ENCODE measurements around the gene CHST10.

CHST10 gene

GRCh38 chr2:100446696-100447095 lies 29.2 kb upstream of the CHST10 start:
- H3K4me3 ChIP-seq (ENCODE audit: low read depth, low read length) = no peak overlapping the region
- DNase-seq (ENCODE audit: low read depth) = no peak
- no peak for TF ChIP-seq MYC (IDR thresholded peaks at IDR 0.05; ENCODE audit: low read depth, low read length)
- TF ChIP-seq, protein P1, sequence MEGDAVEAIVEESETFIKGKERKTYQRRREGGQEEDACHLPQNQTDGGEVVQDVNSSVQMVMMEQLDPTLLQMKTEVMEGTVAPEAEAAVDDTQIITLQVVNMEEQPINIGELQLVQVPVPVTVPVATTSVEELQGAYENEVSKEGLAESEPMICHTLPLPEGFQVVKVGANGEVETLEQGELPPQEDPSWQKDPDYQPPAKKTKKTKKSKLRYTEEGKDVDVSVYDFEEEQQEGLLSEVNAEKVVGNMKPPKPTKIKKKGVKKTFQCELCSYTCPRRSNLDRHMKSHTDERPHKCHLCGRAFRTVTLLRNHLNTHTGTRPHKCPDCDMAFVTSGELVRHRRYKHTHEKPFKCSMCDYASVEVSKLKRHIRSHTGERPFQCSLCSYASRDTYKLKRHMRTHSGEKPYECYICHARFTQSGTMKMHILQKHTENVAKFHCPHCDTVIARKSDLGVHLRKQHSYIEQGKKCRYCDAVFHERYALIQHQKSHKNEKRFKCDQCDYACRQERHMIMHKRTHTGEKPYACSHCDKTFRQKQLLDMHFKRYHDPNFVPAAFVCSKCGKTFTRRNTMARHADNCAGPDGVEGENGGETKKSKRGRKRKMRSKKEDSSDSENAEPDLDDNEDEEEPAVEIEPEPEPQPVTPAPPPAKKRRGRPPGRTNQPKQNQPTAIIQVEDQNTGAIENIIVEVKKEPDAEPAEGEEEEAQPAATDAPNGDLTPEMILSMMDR (IDR thresholded peaks at IDR 0.05; ENCODE audit: low read depth, low read length) = no peak
- TF ChIP-seq MAX (IDR thresholded peaks at IDR 0.05; ENCODE audit: low read depth, low read length) = no peak
- no peak for TF ChIP-seq POLR2A (IDR thresholded peaks at IDR 0.05; ENCODE audit: extremely low read depth, insufficient read length)

- no peak for DNase-seq (ENCODE audit: low read depth)
- H3K4me3 ChIP-seq (ENCODE audit: low read depth, low read length) = no peak overlapping the region
- TF ChIP-seq POLR2A (IDR thresholded peaks at IDR 0.05; ENCODE audit: extremely low read depth, insufficient read length) = no peak
Observed at GRCh38 chr2:100437751-100438150, 20.3 kb upstream of the CHST10 start.

GRCh38 chr2:100429726-100430125 lies 12.3 kb upstream of the CHST10 start:
- TF ChIP-seq, protein P1 (IDR thresholded peaks at IDR 0.05; ENCODE audit: low read depth, low read length) = no peak
- TF ChIP-seq MAX (IDR thresholded peaks at IDR 0.05; ENCODE audit: low read depth, low read length) = no peak
- TF ChIP-seq MYC (IDR thresholded peaks at IDR 0.05; ENCODE audit: low read depth, low read length) = no peak
- no peak for TF ChIP-seq POLR2A (IDR thresholded peaks at IDR 0.05; ENCODE audit: extremely low read depth, insufficient read length)
- H3K4me3 ChIP-seq (ENCODE audit: low read depth, low read length) = no peak overlapping the region
- no peak for DNase-seq (ENCODE audit: low read depth)

GRCh38 chr2:100427627-100428258 lies 10.3 kb upstream of the CHST10 start:
- no peak overlapping the region for H3K4me3 ChIP-seq (ENCODE audit: low read depth, low read length)
- no peak for TF ChIP-seq MAX (IDR thresholded peaks at IDR 0.05; ENCODE audit: low read depth, low read length)
- DNase-seq (ENCODE audit: low read depth) = peak; percentile 58

DNA sequence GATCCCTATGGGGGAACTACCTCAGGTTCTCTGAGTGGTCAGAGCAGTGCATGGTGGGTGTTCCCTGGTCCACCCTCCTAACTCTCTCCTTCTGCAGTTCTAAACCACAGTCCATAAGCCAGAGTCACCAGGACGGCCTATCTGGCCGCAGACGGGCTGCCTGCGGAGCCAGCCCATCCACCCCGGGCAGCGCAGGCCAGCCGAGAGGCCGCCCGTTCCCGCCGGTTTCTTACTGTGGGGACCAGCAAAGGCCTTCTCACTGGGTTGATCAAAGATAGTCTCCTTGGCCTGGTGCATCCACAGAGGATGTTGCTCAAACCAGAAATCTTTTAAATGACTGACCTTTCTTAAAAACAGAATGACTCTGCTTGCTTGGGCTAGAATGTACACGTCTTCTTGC lies 9.6 kb upstream of the CHST10 start:
- TF ChIP-seq POLR2A (IDR thresholded peaks at IDR 0.05; ENCODE audit: extremely low read depth, insufficient read length) (no peak), MYC (IDR thresholded peaks at IDR 0.05; ENCODE audit: low read depth, low read length) (no peak), MAX (IDR thresholded peaks at IDR 0.05; ENCODE audit: low read depth, low read length) (no peak)
- TF ChIP-seq, protein P1 (IDR thresholded peaks at IDR 0.05; ENCODE audit: low read depth, low read length) = no peak
- DNase-seq (ENCODE audit: low read depth) = no peak
- H3K4me3 ChIP-seq (ENCODE audit: low read depth, low read length) = no peak overlapping the region

- DNase-seq (ENCODE audit: low read depth) = no peak
- no peak overlapping the region for H3K4me3 ChIP-seq (ENCODE audit: low read depth, low read length)
- no peak for TF ChIP-seq MYC (IDR thresholded peaks at IDR 0.05; ENCODE audit: low read depth, low read length)
Observed at GRCh38 chr2:100426384-100426720, 8.9 kb upstream of the CHST10 start.

DNA sequence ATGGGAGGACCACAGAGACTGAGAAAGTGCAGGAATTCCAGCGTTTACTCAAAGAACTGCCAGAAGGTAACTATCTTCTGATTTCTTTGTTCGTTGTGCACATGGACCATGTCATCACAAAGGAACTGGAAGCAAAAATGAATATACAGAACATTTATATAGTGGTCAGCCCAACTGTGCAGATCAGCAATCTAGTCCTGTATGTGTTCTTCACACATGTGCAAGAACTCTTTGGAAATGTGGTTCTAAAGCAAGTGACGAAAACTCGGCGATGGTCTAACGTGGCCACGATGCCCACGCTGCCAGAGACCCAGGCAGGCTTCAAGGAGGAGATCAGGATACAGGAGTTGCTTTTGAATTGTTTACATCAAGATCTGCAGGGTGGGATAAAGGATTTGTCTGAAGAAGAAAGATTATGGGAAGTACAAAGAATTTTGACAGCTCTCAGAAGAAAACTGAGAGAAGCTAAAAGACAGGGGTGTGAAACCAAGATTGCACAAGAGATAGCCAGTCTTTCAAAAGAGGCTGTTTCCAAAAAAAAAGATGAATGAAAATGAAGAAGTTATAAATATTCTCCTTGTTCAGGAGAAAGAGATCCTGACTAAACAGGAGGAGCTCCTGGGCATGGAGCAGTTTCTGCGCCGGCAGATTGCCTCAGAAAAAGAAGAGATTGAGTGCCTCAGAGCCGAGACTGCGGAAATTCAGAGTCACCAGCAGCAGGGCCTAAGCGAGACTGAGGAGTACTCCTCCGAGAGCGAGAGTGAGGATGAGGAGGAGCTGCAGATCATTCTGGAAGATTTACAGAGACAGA lies 8.3 kb upstream of the CHST10 start:
- TF ChIP-seq, protein P1 (IDR thresholded peaks at IDR 0.05; ENCODE audit: low read depth, low read length) = no peak
- TF ChIP-seq MAX (IDR thresholded peaks at IDR 0.05; ENCODE audit: low read depth, low read length) (no peak), MYC (IDR thresholded peaks at IDR 0.05; ENCODE audit: low read depth, low read length) (no peak), POLR2A (IDR thresholded peaks at IDR 0.05; ENCODE audit: extremely low read depth, insufficient read length) (no peak)
- H3K4me3 ChIP-seq (ENCODE audit: low read depth, low read length) = no peak overlapping the region
- DNase-seq (ENCODE audit: low read depth) = peak; percentile 57

Measured in NB4 (cell line).